HG02623 (cell line): Measurements from ENCODE around the gene IFITM10.
"Not testable (repeated sequence)": the region's sequence is repeated elsewhere in the genome, so short reads cannot be mapped to it uniquely, and the experiment has no call there.

Experiments
- ATAC-seq: cut with Tn5 transposase; IDR thresholded peaks from one replicate; pipeline ENCODE4 v1.9.1; 2021; ENCODE audit warnings: moderate library complexity; ENCODE audit not compliant: unreplicated experiment

IFITM10 gene

DNA sequence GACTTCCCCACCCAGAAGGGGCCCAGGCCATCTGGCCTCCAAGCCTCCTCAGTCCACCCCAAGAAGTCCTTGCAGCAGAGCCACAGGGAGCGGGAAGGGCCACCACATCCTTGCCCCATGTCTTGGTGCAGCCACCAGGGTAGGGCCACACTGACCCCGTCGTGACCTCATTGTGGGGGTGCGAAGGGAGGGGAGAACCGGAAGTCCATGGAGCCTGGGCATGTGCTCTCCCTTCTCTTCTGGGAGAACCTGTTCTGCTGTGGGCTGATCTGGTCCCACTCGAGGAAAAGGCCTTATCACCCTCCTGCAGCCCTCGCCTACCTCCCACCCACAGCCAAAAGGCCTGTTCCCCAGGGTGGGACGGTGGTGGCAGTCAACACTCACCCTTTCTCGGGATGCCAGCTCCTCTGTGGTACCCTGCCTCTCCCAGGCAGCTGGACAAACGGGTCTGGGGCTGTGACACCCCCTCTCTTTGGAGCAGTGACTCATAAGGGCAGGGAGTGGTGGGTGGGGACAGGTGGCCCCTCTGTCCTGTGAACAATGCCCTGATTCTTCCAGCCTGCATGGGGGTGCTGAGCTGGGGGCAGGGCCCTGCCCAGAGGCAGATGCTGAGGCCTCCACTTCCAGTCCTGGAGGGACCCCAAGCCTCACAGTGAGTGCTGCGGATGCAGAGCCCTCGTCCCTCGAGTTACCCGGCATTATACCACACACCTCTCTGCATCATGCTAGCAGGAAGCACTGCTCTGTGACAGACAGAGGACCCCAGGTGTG lies 27.9 kb upstream of the IFITM10 start:
- no peak for ATAC-seq

DNA sequence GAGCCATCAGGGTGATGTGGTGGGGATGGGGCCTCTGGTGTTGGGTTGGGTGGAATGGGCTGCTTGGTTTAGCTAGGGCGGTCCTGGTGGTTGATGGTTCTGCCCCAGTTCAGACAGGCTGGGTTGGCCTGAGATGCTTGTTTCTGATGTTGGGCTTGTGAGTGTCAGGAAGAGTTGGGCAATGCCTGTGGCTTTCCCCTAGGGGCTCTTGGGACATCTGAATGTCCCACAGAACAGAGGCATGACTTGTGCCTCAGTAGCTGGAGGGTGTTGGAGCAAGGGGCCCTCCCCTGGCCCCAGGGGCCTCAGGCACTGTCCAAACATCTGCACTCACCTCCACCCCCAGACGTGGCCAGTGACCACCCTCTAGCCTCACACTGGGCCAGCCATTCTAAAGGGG lies 27.3 kb upstream of the IFITM10 start:
- ATAC-seq = no peak

DNA sequence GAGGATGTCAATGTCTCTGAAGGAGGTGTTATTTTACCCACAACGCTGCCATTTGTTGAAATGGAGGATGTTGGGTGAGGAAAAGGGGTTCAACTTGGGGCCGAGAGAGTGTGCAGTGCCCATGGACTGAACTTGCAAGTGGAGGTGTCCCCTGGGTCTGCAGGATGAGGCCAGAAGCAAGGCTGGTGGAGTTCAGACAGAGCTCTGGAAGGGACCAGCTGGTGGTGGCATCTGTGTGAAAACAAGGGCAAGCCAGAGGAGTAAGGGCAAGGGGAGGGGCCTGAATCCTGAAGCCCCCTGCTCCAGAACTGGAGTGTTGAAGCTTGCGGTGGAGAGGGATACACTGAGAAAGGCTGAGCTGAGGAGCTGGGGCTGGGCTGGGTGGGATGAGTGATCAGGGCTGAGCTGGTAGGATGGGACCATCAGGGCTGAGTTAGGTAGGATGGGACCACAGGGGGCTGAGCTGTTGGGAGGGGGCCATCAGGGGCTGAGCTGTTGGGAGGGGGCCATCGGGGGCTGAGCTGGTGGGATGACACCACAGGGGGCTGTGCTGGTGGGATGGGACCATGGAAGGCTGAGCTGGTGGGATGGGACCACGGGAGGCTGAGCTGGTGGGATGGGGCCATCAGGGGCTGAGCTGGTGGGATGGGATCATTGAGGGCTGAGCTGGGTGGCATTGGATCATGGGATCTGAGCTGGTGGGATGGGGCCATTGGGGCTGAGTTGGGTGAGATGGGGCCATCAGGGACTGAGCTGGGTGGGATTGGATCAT lies 26.7 kb upstream of the IFITM10 start:
- no peak for ATAC-seq

DNA sequence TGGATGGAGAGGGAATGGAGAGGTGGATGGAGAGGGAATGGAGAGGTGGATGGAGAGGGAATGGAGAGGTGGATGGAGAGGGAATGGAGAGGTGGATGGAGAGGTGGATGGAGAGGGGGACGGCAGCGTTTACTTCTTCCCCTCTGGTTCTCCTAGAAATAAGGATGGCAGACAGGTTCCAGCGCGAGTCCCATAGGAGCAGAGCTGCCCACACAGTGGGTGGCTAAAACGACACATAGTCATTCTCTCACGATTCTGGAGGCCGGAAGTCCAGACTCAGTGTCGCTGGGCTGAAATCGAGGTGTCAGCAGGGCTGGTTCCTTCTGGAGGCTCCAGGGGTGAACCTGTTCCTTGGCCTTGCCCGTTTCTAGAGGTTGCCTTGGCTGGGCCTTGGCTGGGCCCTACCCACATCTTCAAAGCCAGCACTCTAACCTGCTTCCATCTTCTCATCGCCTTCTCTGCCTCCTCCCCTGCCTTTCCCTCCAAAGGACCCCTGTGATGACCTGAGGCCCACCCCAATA lies 26.0 kb upstream of the IFITM10 start:
- ATAC-seq = no peak

DNA sequence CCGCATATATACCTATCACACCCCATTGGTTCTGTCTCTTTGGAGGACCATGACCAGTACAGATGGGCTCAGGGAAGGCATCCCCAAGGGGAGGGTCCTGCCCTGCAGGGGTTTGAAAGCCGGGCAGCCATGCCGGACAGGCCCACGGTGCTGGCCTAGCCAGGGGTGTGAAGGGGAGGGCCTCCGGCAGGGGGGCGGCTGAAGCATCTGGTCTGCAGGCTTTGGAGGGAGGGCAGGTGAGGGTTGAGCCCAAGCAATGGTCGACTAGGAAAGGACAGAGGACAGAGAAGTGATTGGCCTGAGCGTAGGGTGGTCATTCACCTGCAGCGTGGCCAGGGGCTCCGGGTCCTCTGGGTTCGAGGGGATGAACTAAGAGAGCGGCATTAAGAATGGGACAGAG lies 24.5 kb upstream of the IFITM10 start:
- ATAC-seq = no peak

DNA sequence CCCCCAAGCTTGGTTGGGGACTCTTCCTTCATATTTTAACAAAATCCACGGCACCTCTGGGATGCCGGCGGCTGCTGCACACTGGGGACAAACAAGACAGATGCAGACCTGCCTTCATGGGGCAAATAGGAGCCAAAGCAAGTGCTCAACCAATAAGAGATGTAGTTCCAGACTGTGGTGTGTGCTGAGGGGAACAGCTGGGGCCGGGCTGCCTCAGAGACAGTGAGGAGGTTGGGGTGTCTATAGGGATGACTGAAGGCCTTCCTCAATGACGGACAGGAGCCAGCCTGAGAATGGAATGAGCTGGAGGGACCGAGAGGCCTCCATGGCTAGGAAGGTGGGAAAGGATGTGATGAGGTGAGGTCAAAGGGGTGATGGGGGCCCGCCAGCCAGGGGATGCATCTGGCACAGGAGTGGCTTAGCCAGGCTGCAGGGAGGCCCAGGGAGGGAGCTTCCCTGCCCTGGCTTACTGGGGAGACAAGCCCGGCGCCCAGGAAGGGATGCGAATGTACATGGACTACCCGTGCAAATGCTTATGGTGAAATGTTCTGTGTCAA lies 23.7 kb upstream of the IFITM10 start:
- ATAC-seq = no peak

DNA sequence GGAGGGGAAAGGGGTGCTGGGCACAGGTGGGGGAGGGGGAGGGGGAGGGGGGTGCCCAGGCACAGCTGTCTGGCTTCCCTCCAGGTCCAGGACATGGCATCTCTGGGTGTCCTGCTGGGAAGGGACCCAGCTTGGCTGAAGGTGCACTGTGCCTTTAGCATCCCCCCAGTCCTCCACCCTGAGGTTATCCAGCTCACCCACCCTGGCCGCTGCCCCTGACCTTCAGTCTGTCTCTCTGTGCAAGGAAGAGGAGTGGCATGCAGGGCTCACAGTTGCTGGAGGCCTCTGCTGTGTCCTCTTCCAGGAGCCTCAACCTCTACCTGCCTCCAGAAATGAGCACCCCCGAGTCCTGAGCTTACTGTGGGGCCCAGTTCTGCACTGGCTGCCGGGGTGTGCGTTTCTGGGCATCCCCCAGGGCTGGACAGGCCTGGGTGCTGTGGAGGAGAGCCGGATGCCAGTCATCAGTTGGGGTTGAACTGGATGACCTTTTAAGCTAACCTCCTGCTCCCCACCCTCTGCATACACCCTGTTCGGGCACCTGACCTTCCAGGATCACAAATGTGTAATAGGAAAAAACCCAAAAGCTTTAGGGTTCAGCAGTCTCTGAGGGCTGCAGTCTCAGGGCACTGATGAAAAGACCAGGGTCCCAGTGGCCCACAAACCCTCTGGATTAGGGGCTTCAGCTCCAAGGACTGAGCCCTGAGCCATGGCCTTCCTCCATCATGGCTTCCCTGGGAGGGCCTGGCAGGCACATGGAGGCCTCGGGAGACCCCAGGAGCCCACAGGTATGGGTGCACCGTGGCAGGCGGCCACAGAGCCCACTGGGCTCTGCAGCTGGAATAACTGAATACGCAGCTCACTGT lies 23.0 kb upstream of the IFITM10 start:
- no peak for ATAC-seq

DNA sequence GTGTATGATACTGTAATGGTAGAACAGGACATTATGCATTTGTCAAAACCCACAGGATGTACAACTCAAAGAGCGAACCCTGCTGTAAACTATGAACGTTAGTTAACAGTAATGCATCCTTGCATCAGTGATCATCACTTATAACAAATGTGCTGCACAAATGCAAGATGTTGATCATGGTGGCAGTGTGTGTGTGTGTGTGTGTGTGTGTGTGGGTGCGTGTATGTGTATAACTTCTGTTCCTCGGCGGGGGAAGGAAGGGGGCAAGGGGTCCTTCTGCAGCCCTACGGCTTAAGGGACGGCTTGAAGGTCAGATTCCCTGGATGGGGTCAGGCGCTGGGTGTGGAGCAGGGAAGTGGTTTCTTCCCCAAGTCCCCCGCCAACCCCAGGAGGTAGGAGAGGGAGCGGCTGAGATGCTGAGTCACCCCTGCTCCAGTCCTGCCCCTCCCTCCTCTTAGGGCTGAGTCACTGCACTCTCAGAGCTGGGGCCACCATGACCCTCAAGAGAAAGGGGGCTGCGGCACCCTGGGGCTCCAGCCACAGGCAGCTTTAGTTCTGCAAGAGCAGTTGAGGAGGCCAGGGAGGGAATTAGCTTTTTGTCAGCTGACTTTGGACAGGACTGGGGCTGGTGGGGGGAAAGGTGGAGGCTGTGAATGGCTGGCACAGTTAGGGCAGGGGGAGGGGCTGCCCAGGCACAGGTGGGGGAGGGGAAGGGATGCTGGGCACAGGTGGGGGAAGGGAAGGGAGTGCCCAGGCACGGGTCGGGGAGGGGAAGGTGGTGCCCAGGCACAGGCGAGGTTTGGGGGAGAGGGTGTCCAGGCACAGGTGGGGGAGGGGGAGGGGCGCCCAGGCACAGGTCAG lies 22.1 kb upstream of the IFITM10 start:
- no peak for ATAC-seq

DNA sequence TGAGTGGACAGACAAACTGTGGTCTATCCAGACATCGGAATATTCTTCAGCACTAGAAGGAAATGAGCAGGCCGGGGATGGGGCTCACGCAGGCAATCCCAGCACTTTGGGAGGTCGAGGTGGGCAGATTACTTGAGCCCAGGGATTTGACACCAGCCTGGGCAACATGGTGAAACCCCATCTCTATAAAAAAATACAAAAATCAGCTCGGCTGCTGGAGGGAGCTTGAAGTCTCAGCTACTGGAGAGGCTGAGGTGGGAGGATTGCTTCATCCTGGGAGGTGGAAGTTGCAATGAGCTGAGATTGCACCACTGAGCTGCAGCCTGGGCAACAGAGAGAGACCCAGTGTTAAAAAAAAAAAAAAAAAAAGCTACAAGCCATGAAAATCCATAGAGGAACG lies 21.3 kb upstream of the IFITM10 start:
- ATAC-seq = no peak

DNA sequence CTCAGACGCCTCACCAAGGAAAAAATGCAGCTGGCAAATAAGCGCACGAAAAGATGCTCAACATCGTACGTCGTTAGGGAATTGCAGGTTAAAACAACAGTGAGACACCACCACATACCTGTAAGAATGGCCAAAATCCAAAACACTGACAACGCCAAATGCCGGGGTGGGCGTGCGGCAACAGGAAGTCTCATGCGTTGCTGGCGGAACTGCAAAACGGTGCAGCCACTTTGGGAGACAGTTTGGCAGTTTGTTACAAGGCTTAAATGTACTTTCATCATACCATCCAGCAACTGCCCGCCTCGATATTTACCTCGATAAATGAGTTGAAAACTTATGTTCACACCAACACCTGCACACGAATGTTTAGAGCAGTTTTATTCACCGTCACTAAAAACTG lies 20.9 kb upstream of the IFITM10 start:
- ATAC-seq = no peak

DNA sequence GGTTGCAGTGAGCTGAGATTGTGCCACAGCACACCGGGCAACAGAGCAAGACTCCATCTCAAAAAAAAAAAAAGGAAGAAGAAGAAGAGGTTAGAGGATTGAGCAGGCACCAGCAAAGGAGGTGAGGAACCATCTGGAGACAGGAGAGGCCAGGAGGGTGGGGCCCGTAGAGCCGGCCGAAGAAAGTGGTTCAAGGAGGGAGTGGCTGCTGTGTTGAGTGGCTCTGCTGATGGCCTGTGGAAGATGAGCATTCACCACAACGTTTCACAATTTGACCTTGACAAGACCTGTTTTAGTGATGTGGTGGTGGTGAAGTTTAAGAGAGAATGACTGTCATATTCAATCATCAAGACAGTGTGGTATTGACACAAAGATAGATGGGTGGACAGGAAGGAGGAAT lies 20.1 kb upstream of the IFITM10 start:
- ATAC-seq = no peak

DNA sequence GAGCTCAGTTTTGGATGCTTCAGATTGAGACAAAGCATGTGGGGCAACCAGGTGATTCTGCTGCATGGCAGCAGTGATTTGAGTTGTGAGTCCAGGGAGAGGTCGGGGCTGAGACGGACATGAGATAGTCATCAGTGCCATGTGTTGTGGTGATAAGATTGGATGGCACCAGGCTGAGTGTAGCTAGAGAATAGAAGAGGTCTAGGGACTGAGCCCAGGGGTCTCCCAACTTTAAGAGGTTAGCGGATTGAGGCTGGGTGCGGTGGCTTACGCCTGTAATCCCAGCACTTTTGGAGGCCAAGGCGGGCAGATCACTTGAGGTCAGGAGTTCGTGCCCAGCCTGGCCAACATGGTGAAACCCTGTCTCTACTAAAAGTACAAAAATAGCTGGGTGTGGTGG lies 19.7 kb upstream of the IFITM10 start:
- ATAC-seq = no peak

DNA sequence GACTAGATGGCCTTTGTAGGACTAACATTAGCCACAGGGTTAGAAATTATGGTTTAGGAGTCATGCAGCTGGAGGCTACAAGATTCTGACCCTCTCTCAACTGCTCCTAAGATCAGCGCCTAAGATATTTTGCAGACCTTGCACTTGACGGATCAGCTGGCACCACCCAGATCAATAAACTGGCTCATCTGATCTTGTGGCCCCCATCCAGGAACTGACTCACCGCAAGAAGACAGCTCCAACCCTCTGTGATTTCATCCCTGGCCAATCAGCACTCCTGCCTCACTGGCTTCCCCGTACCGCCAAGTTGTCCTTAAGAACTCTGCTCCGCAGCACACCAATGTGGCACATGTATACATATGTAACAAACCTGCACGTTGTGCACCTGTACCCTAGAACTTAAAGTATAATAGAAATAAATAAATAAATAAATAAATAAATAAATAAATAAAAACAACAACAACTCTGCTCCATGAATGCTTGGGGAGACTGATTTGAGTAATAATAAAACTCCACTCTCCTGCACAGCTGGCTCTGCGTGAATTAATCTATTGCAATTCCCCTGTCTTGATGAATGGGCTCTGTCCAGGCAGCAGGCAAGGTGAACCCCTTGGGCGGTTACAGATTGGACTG lies 19.0 kb upstream of the IFITM10 start:
- ATAC-seq = not testable (repeated sequence)

DNA sequence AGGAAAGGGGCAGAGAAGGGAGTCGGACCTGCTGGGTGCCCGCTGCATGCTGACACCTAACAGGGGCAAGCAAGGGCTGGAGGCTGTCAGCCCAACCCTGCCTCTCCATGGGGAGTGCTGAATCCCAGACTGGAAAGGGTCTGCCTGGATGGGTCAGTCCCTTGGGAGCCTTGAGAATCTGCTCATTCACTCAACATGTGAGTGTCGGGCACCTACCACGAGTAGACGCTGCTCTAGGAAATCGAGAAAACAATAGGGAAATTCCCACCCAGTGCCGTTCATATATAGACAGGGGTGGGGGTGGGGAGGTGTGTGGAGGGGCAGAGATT lies 17.7 kb upstream of the IFITM10 start:
- ATAC-seq = no peak

DNA sequence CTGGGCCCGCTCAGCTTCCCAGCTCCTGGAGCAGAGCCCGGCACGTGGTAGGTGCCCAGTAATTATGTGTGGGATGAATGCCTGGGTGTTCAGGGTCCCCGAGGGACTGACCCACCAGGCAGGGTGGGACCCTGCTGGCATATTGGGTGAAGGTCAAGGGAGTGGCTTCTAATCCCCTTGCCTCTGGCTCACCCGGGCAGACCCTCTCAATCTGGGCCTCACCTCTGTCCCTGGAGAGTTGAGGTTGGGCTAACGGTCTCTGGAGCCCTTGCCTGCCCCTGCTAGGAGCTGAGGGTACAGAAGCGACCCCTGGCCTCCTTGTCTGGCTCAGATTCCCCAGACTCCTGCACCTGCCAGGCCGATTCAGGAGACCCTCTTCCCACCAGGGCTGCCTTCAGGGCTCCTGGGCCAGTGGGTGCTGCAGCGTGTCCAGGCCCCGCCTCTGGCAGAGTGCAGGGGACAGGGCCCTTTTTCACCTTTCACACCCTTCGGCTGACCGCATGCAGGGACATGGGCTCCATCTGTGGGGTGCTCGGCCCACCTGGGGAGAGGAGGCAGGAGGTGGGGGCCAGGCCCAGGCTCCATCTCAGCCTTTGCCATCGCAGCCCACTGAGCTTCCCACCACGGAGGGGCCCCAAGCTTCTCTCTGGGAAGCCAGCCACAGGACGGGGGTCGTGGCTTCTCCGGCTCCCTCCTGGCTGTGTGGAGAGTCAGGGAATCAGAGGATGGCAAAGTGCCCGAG lies 17.2 kb upstream of the IFITM10 start:
- no peak for ATAC-seq

DNA sequence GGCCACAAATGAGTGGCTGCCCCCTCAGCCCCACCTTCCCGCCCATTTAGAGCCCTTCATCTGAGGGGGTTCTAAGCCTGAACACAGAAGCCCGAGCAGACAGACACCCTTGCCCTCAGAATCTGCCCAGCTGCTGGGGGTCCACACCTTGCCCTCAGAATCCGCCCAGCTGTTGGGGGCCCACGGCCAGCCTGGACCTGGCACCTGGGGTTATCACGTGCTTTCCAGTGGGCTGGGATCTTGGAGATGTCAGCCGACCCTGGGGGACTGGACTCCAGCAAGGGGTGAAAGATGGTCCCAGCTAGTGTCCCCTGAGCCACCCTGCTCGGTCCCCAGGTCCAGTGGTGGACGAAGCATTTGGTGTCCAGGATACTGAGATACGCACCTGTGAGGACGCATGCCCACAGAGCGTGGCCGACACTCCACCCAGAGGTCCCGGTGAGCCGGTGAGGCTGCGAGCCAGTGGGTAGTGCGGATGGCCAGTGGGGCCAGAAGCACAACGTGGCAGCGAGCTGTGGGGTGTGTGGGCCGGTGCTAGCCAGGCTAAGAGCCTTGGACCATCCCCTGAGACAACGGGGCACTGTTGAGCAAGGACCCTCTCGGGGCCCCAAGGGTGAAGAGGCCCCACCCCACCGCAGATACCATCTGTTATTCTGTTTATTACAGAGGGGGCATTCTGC lies 16.5 kb upstream of the IFITM10 start:
- ATAC-seq = no peak

DNA sequence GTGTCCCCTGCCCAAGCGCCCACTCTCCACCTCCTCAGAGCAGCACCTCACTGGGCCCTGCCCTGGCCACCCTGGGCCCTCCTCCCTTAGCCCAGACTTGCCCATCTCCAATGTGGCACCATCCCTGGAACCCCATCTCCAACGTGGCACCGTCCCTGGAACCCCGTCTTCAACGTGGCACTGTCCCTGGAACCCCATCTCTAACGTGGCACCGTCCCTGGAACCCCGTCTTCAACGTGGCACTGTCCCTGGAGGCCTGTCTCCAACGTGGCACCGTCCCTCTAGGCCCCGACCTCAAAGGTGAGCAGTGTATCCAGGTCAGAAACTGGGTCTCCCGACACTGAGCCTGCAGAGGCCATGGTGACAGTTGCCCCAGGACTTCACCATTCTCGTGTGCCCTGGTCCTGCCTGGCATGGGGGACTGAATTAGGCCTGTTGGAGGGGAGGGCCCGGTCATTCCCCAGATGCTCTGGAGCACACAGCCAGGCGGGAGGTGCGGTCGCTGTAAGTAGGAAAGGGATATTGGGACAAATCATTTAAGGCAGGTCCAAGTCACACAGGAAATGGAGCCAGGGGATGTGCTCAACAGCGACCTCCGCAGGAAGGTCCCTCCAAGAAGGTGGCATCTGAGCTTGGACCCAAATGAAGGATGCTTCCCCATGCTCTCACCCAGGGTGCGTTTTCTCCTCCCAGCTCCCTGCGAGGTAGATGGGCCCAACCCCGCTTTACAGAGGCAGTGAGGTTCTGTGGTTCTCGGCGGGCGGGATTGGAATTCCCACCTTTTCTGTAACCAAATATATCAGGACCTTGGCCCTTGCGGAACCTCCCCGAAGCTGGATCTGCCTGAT lies 15.7 kb upstream of the IFITM10 start:
- ATAC-seq = no peak
